ENCODE measurements around the gene FBXL7.
"Not testable (repeated sequence)": the region's sequence is repeated elsewhere in the genome, so short reads cannot be mapped to it uniquely, and the experiment has no call there.

GRCh38 chr5:15872259-15872658 is 372.3 kb downstream of the FBXL7 start:
- not testable (repeated sequence) for TF ChIP-seq CTCF (IDR thresholded peaks at IDR 0.05); EZH2 (IDR thresholded peaks at IDR 0.05; ENCODE audit: borderline replicate concordance, insufficient read depth, low read depth, low read length, poor library complexity, severe bottlenecking)

All from B cell (primary cell).